ENCODE measurements around the gene HOXA6. TPM values are rescaled to one million over a fixed set of nuclear protein-coding genes. Genes with fewer than 3 reads are reported as not detected.

HOXA6 gene
- total and polyA plus RNA-seq, 4 donors: 0.97 to 7.6 (median 6.3) TPM; not detected in 1

DNA sequence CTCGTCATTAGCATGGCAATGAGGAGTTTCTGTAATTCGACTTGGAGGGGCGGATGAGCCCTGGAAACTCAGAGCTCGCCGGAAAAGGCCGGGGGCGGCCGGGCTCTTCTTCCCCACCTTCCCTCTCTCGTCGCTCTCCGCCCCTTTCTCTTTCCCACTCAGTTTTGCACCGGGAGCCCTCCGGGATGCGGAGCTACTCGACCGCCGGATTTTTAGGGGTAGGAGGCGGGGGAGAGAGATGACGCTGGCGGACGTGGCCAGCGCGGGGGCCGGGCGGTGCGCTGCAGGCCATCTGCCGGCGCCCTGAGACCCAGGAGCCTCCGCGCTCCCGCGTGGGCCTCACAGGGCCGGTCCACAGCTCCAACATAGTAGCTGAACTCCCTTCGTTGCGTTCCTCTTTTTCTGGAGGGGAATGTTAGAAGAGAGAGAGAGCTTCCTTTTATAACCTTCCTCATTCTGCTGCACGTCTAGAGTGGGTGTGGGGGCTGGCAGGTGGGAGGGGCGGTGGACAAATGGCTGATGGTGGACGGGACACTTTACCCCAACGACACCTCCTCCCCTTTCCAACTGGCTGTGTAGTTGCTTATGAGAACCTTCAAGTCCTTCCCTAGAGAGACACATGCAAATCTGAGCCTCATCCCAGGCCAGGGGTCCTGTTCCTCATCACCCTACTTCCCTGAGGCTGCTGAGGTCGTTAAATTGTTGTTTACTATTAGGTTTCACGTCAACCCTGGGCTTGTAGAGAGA lies 50.6 kb downstream of the HOXA6 start:
- Histone ChIP-seq H3K27ac (ENCODE audit: low read depth in 1 of 2, low read length in 2 of 2) (peak overlapping the region; percentile 18 to 90), H3K27me3 (ENCODE audit: control insufficient read depth in 1 of 2, insufficient read depth in 2 of 2, low read length in 1 of 2) (no peaks in the 10 kb centered on the region), H3K9me3 (ENCODE audit: control insufficient read depth, low read length) (no peaks in the 10 kb centered on the region), H3K4me1 (ENCODE audit: control insufficient read depth in 1 of 2, insufficient read depth in 2 of 2, low read length in 2 of 2) (no peaks in the 10 kb centered on the region), H3K4me3 (ENCODE audit: low read length in 2 of 2) (peak overlapping the region; percentile 80 to 91), H3K36me3 (ENCODE audit: control insufficient read depth in 1 of 2, insufficient read depth in 2 of 2, low read length in 1 of 2) (no peaks in the 10 kb centered on the region)
- intact Hi-C loops (cut with DNase I): loop anchor here (1.0 to 5.0 kb wide), 5 partner anchors 20 to 233 kb away; partner anchors contain the start of genes HOXA4 (in 1 of the 2), HOXA5 (in 1 of the 2) and SKAP2 (in 1 of the 2)
- DNase-seq: peak; percentile 72 to 83
- WGBS, 2 donors: 0 to 1% methylated on average over 36 to 41 of the region's 41 CpGs
- ATAC-seq (ENCODE audit: low FRiP score): peak; percentile 70

DNA sequence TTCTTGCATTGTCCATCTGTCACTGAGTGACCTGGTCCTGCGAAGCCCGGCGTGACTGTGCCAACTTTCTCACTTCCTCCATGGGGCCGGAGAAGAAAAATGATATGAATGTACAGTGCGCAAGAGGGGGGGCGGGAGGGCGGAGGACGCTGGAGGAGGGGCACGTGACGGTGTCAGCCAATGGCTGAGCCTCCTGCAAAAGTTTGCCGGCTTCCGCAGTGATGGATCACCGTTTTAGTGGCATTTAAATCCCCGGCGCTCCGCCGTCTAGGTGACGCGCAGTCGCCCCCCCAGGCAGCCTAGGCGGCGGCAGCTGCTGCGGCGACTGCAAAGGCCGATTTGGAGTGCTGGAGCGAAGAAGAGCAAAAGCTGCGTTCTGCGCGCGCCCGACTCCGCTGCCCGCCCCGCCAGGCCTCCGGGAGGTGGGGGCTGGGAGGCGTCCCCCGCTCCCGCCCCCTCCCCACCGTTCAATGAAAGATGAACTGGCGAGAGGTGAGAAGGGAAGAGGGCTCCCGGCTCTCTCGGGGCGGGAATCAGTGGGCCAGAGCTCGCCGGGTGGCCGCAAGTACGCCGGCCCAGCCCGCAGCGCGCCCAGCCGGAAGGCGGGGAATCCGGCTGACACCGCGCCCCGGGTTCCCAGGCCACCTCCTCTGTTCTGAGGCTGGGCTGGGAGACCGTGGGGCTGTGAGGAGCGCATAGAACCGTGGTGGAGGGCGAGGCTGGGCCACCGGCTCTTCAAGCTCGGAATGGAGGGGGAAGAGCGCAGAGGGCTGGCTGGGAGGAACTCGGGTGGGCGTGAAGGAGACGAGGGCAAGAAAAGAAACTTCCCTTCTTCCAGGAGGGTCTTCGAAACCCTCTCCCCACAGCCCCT lies 51.4 kb downstream of the HOXA6 start, which contains the start of gene HOXA1:
TSS of gene HOXA1 (minus strand) at position 104 of the 871 bp plus-strand sequence. CDS start at position 16, 88 bp downstream.
- intact Hi-C loops (cut with DNase I): loop anchor here (1.0 to 5.0 kb wide), 5 partner anchors 21 to 232 kb away; partner anchors contain the start of genes HOXA4 (in 1 of the 2), HOXA5 (in 1 of the 2) and SKAP2 (in 1 of the 2)
- no peaks in the 10 kb centered on the region for H3K4me1 ChIP-seq (ENCODE audit: control insufficient read depth in 1 of 2, insufficient read depth in 2 of 2, low read length in 2 of 2)
- 0% methylated on average over 62 to 68 of the region's 68 CpGs for WGBS, 2 donors

More for the DNA sequence above, 51.4 kb downstream of the HOXA6 start, which contains the start of gene HOXA1:
- ATAC-seq (ENCODE audit: low FRiP score) (peak; percentile 86), DNase-seq (peak; percentile 92 to 95)
- Histone ChIP-seq H3K36me3 (ENCODE audit: control insufficient read depth in 1 of 2, insufficient read depth in 2 of 2, low read length in 1 of 2) (no peaks in the 10 kb centered on the region), H3K9me3 (ENCODE audit: control insufficient read depth, low read length) (no peaks in the 10 kb centered on the region), H3K27me3 (ENCODE audit: control insufficient read depth in 1 of 2, insufficient read depth in 2 of 2, low read length in 1 of 2) (no peaks in the 10 kb centered on the region), H3K27ac (ENCODE audit: low read depth in 1 of 2, low read length in 2 of 2) (peak within 1 kb of the TSS; percentile 18 to 90), H3K4me3 (ENCODE audit: low read length in 2 of 2) (peak within 1 kb of the TSS; percentile 80 to 91)

Small RNA genes lying within 50 kb of the gene (microRNA-seq; reads per million reads assigned to microRNA genes)
- 156 to 3,890 reads per million in 2 donors for gene MIR196B

Other genes starting within 250 kb of the HOXA6 start
- gene HOXA1, start 51.8 kb downstream of the HOXA6 start, total RNA-seq: 1 to 10 TPM; 1.3 to 1.6 TPM
- under 1 TPM; 0.59 to 0.88 TPM for gene HOXA1, start 51.8 kb downstream of the HOXA6 start, polyA plus RNA-seq
- 1 to 10 TPM; 1.6 to 4.7 TPM for gene HOXA2, start 45.1 kb downstream of the HOXA6 start, total RNA-seq
- 1 to 10 TPM; 2.3 to 3.6 TPM for gene HOXA2, start 45.1 kb downstream of the HOXA6 start, polyA plus RNA-seq
- 10 to 100 TPM in 1 of 2 donors, 1 to 10 TPM in 1; 5.6 to 11.6 TPM for gene HOXA4, start 17.0 kb downstream of the HOXA6 start, total RNA-seq
- 10 to 100 TPM in 1 of 2 donors, 1 to 10 TPM in 1; 2.6 to 10.1 TPM for gene HOXA4, start 17.0 kb downstream of the HOXA6 start, polyA plus RNA-seq
- 10 to 100 TPM in 1 of 2 donors, 1 to 10 TPM in 1; 8.0 to 11.8 TPM for gene HOXA5, start 4.1 kb downstream of the HOXA6 start, total RNA-seq
- gene HOXA5, start 4.1 kb downstream of the HOXA6 start, polyA plus RNA-seq: 1 to 10 TPM; 1.6 to 2.7 TPM
- gene HOXA3, start 4.8 kb upstream of the HOXA6 start, total RNA-seq: 10 to 100 TPM in 1 of 2 donors, 1 to 10 TPM in 1; 9.6 to 20.8 TPM
- 10 to 100 TPM in 1 of 2 donors, 1 to 10 TPM in 1; 3.8 to 12.2 TPM for gene HOXA3, start 4.8 kb upstream of the HOXA6 start, polyA plus RNA-seq
- 1 to 10 TPM; 4.7 to 9.3 TPM for gene HOXA7, start 8.9 kb upstream of the HOXA6 start, total RNA-seq
- 1 to 10 TPM; 2.4 to 3.3 TPM for gene HOXA7, start 8.9 kb upstream of the HOXA6 start, polyA plus RNA-seq
- 1 to 10 TPM; 1.6 to 5.8 TPM for gene HOXA9, start 17.8 kb upstream of the HOXA6 start, total RNA-seq
- 1 to 10 TPM; 1.5 to 3.1 TPM for gene HOXA9, start 17.8 kb upstream of the HOXA6 start, polyA plus RNA-seq
- 10 to 100 TPM in 1 of 2 donors, 1 to 10 TPM in 1; 1.5 to 11.2 TPM for gene HOXA10, start 26.5 kb upstream of the HOXA6 start, total RNA-seq
- gene HOXA10, start 26.5 kb upstream of the HOXA6 start, polyA plus RNA-seq: 1 to 10 TPM; 3.4 to 3.6 TPM
- gene HOXA11, start 37.5 kb upstream of the HOXA6 start, total RNA-seq: under 1 TPM in 1 of 2 donors, not detected in 1; 0.81 TPM
- under 1 TPM in 1 of 2 donors, not detected in 1; 0.13 TPM for gene HOXA11, start 37.5 kb upstream of the HOXA6 start, polyA plus RNA-seq
- not detected for gene HOXA13, start 52.3 kb upstream of the HOXA6 start, total RNA-seq
- gene HOXA13, start 52.3 kb upstream of the HOXA6 start, polyA plus RNA-seq: under 1 TPM in 1 of 2 donors, not detected in 1; 0.38 TPM
- gene EVX1, start 95.0 kb upstream of the HOXA6 start, total RNA-seq: not detected
- not detected for gene EVX1, start 95.0 kb upstream of the HOXA6 start, polyA plus RNA-seq

Measured in aorta (tissue), 5 donors.